ENCODE data around the gene SNUPN. TPM values are rescaled to one million over a fixed set of nuclear protein-coding genes. Genes with fewer than 3 reads are reported as not detected.

SNUPN gene
- polyA plus RNA-seq, 1 donor (not counting 4 experiments of a cell fraction or from before 2014, with no cell fraction given) = 24.9 TPM

DNA sequence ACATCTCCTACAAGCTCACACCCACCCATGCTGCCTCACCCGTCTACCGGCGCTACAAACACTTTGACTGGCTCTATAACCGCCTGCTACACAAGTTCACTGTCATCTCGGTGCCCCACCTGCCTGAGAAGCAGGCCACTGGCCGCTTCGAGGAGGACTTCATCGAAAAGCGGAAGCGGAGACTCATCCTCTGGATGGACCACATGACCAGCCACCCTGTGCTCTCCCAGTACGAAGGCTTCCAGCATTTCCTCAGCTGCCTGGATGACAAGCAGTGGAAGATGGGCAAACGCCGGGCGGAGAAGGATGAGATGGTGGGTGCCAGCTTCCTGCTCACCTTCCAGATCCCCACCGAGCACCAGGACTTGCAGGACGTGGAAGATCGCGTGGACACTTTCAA, 24.3 kb upstream of the SNUPN start:
- peaks cover 8 to 32% of the 10 kb centered on the region in 2 experiments for H3K36me3 ChIP-seq (ENCODE audit: control insufficient read depth in 2 of 2, extremely low read depth in 1 of 2, insufficient read depth in 2 of 2, low read length in 2 of 2)

DNA sequence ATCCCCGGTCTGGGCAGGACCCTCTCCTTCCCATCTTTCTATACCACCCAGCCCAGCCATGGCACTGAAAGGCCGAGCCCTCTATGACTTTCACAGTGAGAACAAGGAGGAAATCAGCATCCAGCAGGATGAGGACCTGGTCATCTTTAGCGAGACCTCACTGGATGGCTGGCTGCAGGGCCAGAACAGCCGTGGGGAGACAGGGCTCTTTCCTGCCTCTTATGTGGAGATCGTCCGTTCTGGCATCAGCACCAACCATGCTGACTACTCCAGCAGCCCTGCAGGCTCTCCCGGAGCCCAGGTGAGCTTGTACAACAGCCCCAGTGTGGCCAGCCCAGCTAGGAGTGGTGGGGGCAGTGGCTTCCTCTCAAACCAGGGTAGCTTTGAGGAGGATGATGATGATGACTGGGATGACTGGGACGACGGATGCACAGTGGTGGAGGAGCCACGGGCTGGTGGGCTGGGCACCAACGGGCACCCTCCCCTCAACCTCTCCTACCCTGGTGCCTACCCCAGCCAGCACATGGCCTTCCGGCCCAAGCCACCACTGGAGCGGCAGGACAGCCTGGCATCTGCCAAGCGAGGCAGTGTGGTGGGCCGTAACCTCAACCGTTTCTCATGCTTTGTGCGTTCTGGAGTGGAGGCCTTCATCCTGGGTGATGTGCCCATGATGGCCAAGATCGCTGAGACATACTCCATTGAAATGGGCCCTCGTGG, 23.7 kb upstream of the SNUPN start:
- dilution Hi-C loops (cut with MboI; ENCODE audit: extremely low pct_ligation_motif_present, low sequenced_read_pairs) = no loop called here
- no peaks in the 10 kb centered on the region for H3K9me3 ChIP-seq (ENCODE audit: control insufficient read depth, low read depth, low read length)
- H4K20me1 ChIP-seq (ENCODE audit: control insufficient read depth, extremely low read depth, insufficient read depth, low read length) = peaks cover 5% of the 10 kb centered on the region
- no peak for FAIRE-seq
- no peak overlapping the region for H2AFZ ChIP-seq (ENCODE audit: control insufficient read depth, low read length)
- H3K36me3 ChIP-seq (ENCODE audit: control insufficient read depth in 2 of 2, extremely low read depth in 1 of 2, insufficient read depth in 2 of 2, low read length in 2 of 2) = peaks cover 6 to 26% of the 10 kb centered on the region in 2 experiments
- peak overlapping the region; percentile 90 for H3K27ac ChIP-seq (ENCODE audit: control insufficient read depth, insufficient read depth, low read length)
- H3K79me2 ChIP-seq (ENCODE audit: control insufficient read depth, insufficient read depth, low read length) = peaks cover 71% of the 10 kb centered on the region
- H3K4me3 ChIP-seq (ENCODE audit: control insufficient read depth in 2 of 3, extremely low read depth in 1 of 3, insufficient read depth in 2 of 3, low read depth in 1 of 3, low read length in 3 of 3) = peak overlapping the region; percentile 88 to 94 (median 91)
- peak overlapping the region; percentile 95 for H3K9ac ChIP-seq (ENCODE audit: control insufficient read depth, extremely low read depth, insufficient read depth, low read length)
- H3K4me2 ChIP-seq (ENCODE audit: control insufficient read depth, extremely low read depth, insufficient read depth, low read depth, low read length) = peak overlapping the region; percentile 97
- no peaks in the 10 kb centered on the region for H3K27me3 ChIP-seq (ENCODE audit: control insufficient read depth, extremely low read depth, insufficient read depth, low read length)
- TF ChIP-seq, protein P1, sequence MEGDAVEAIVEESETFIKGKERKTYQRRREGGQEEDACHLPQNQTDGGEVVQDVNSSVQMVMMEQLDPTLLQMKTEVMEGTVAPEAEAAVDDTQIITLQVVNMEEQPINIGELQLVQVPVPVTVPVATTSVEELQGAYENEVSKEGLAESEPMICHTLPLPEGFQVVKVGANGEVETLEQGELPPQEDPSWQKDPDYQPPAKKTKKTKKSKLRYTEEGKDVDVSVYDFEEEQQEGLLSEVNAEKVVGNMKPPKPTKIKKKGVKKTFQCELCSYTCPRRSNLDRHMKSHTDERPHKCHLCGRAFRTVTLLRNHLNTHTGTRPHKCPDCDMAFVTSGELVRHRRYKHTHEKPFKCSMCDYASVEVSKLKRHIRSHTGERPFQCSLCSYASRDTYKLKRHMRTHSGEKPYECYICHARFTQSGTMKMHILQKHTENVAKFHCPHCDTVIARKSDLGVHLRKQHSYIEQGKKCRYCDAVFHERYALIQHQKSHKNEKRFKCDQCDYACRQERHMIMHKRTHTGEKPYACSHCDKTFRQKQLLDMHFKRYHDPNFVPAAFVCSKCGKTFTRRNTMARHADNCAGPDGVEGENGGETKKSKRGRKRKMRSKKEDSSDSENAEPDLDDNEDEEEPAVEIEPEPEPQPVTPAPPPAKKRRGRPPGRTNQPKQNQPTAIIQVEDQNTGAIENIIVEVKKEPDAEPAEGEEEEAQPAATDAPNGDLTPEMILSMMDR (optimal IDR thresholded peaks at IDR 0.05 in 1 of 3, IDR thresholded peaks at IDR 0.05 in 1 of 3, conservative IDR thresholded peaks at IDR 0.05 in 1 of 3; ENCODE audit: extremely low read depth in 1 of 3, insufficient read depth in 2 of 3, low read length in 3 of 3) = no peak
- TF ChIP-seq EZH2 (IDR thresholded peaks at IDR 0.05; ENCODE audit: low read length) = no peak
- H3K9me1 ChIP-seq (ENCODE audit: control insufficient read depth, extremely low read depth, insufficient read depth, low read length) = peaks cover 11% of the 10 kb centered on the region
- no peak for DNase-seq (ENCODE audit: low read depth, low spot score)
- peaks cover 62% of the 10 kb centered on the region for H3K4me1 ChIP-seq (ENCODE audit: control insufficient read depth, extremely low read depth, insufficient read depth, low read length)

More for the DNA sequence above, 24.3 kb upstream of the SNUPN start:
- H3K27ac ChIP-seq (ENCODE audit: control insufficient read depth, insufficient read depth, low read length) = no peak overlapping the region
- H3K27me3 ChIP-seq (ENCODE audit: control insufficient read depth, extremely low read depth, insufficient read depth, low read length) = no peaks in the 10 kb centered on the region
- no peak overlapping the region for H3K9ac ChIP-seq (ENCODE audit: control insufficient read depth, extremely low read depth, insufficient read depth, low read length)
- H3K4me1 ChIP-seq (ENCODE audit: control insufficient read depth, extremely low read depth, insufficient read depth, low read length) = peaks cover 68% of the 10 kb centered on the region
- H3K4me3 ChIP-seq (ENCODE audit: control insufficient read depth in 2 of 3, extremely low read depth in 1 of 3, insufficient read depth in 2 of 3, low read depth in 1 of 3, low read length in 3 of 3) = peak overlapping the region; percentile 34 to 91 (median 88)
- H3K79me2 ChIP-seq (ENCODE audit: control insufficient read depth, insufficient read depth, low read length) = peaks cover 78% of the 10 kb centered on the region
- dilution Hi-C loops (cut with MboI; ENCODE audit: extremely low pct_ligation_motif_present, low sequenced_read_pairs) = no loop called here
- no peaks in the 10 kb centered on the region for H3K9me3 ChIP-seq (ENCODE audit: control insufficient read depth, low read depth, low read length)
- FAIRE-seq (no peak), DNase-seq (ENCODE audit: low read depth, low spot score) (no peak)
- peaks cover 6% of the 10 kb centered on the region for H4K20me1 ChIP-seq (ENCODE audit: control insufficient read depth, extremely low read depth, insufficient read depth, low read length)
- peaks cover 11% of the 10 kb centered on the region for H3K9me1 ChIP-seq (ENCODE audit: control insufficient read depth, extremely low read depth, insufficient read depth, low read length)
- H3K4me2 ChIP-seq (ENCODE audit: control insufficient read depth, extremely low read depth, insufficient read depth, low read depth, low read length) = peak overlapping the region; percentile 97
- H2AFZ ChIP-seq (ENCODE audit: control insufficient read depth, low read length) = no peak overlapping the region
- TF ChIP-seq EZH2 (IDR thresholded peaks at IDR 0.05; ENCODE audit: low read length) = no peak
- TF ChIP-seq, protein P1 (optimal IDR thresholded peaks at IDR 0.05 in 1 of 3, IDR thresholded peaks at IDR 0.05 in 1 of 3, conservative IDR thresholded peaks at IDR 0.05 in 1 of 3; ENCODE audit: extremely low read depth in 1 of 3, insufficient read depth in 2 of 3, low read length in 3 of 3) = no peak
